Keratinocyte (primary cell): ENCODE results near the gene PRR9. TPM values are rescaled to one million over a fixed set of nuclear protein-coding genes. Genes with fewer than 3 reads are reported as not detected.
A peak's percentile ranks its signal among the peaks of the same experiment; 100 is the strongest.

Source experiments
- DNase-seq: peaks from one replicate; pipeline ENCODE4 v3.0.0-alpha.2; 2011; ENCODE audit warnings: low read depth, missing footprints, low spot score
- FAIRE-seq: peaks from 2 replicates; lab custom pipeline; 2011; peaks lifted over from hg19 to GRCh38; lab: Jason Lieb, UNC
- H2AFZ ChIP-seq: 2 replicates; pipeline ENCODE4 v1.6.0; 2012; ENCODE audit warnings: low read length, control low read depth, inconsistent platforms; ENCODE audit not compliant: control insufficient read depth
- H3K27ac ChIP-seq: 2 replicates; pipeline ENCODE4 v1.5.1; 2011; ENCODE audit warnings: low read length; ENCODE audit not compliant: control insufficient read depth, insufficient read depth
- H3K27me3 ChIP-seq: 3 replicates; pipeline ENCODE4 v1.6.0; 2011; ENCODE audit warnings: low read length; ENCODE audit not compliant: control insufficient read depth, insufficient read depth; ENCODE audit errors: extremely low read depth
- H3K36me3 ChIP-seq, 2 experiments: 2 replicates in 1 of 2; 3 replicates in 1 of 2; pipeline ENCODE4 v1.5.1; 2011; ENCODE audit warnings: low read length in 2 of 2, mild to moderate bottlenecking in 1 of 2; ENCODE audit not compliant: control insufficient read depth in 2 of 2, insufficient read depth in 2 of 2; ENCODE audit errors: extremely low read depth in 1 of 2
- H3K4me1 ChIP-seq: 3 replicates; pipeline ENCODE4 v1.5.1; 2011; ENCODE audit warnings: low read length; ENCODE audit not compliant: control insufficient read depth, insufficient read depth; ENCODE audit errors: extremely low read depth
- H3K4me2 ChIP-seq: 3 replicates; pipeline ENCODE4 v1.6.0; 2011; ENCODE audit warnings: low read depth, low read length; ENCODE audit not compliant: control insufficient read depth, insufficient read depth; ENCODE audit errors: extremely low read depth
- H3K4me3 ChIP-seq, 3 experiments: fragments of 200-600 bp in 1 of 3; sonication (generic) in 1 of 3; 2 replicates in 2 of 3; 3 replicates in 1 of 3; pipeline ENCODE4 v1.5.1; 2011 to 2016; ENCODE audit warnings: low read length in 3 of 3, mild to moderate bottlenecking in 3 of 3, control low read depth in 2 of 3, inconsistent platforms in 1 of 3, low read depth in 1 of 3, mixed read lengths in 1 of 3, mixed run types in 1 of 3, moderate library complexity in 1 of 3; ENCODE audit not compliant: control insufficient read depth in 2 of 3, insufficient read depth in 2 of 3; ENCODE audit errors: extremely low read depth in 1 of 3
- H3K79me2 ChIP-seq: 2 replicates; pipeline ENCODE4 v1.6.0; 2012; ENCODE audit warnings: low read length; ENCODE audit not compliant: control insufficient read depth, insufficient read depth
- H3K9ac ChIP-seq: 3 replicates; pipeline ENCODE4 v1.6.0; 2011; ENCODE audit warnings: low read length; ENCODE audit not compliant: control insufficient read depth, insufficient read depth; ENCODE audit errors: extremely low read depth
- H3K9me1 ChIP-seq: 3 replicates; pipeline ENCODE4 v1.6.0; 2011; ENCODE audit warnings: low read length; ENCODE audit not compliant: control insufficient read depth, insufficient read depth; ENCODE audit errors: extremely low read depth
- H3K9me3 ChIP-seq: 2 replicates; pipeline ENCODE4 v1.5.1; 2012; ENCODE audit warnings: low read depth, low read length; ENCODE audit not compliant: control insufficient read depth
- H4K20me1 ChIP-seq: 3 replicates; pipeline ENCODE4 v1.6.0; 2011; ENCODE audit warnings: low read length; ENCODE audit not compliant: control insufficient read depth, insufficient read depth; ENCODE audit errors: extremely low read depth
- CTCF ChIP-seq, 3 experiments: IDR thresholded peaks in 1 of 3; conservative IDR thresholded peaks in 1 of 3; optimal IDR thresholded peaks in 1 of 3; 2 replicates in 2 of 3; 3 replicates in 1 of 3; pipeline versions ENCODE3 to v1.5.1; 2011; ENCODE audit warnings: low read length in 3 of 3, mild to moderate bottlenecking in 3 of 3, moderate library complexity in 2 of 3, control low read depth in 1 of 3, inconsistent platforms in 1 of 3; ENCODE audit not compliant: insufficient read depth in 2 of 3; ENCODE audit errors: extremely low read depth in 1 of 3
- EZH2 ChIP-seq: IDR thresholded peaks from one replicate; pipeline ENCODE4 v1.6.1; 2012; ENCODE audit warnings: inconsistent platforms, mild to moderate bottlenecking, low read length, moderate library complexity
- dilution Hi-C: fragments of 300-500 bp; cut with MboI; formaldehyde crosslinking; loops from one replicate; pipeline ENCODE4 v1.7.0; 2020; ENCODE audit warnings: low sequenced_read_pairs; ENCODE audit not compliant: extremely low pct_ligation_motif_present
- polyA minus RNA-seq, 3 experiments: library from RNA; depleted of rRNA, polyadenylated mRNA; stranded (reverse); fragments of >200 nt; gene quantifications; 1 replicate in 1 of 3; 2 replicates in 1 of 3; 3 replicates in 1 of 3; pipeline ENCODE4 v1.2.3, GENCODE V29; 2011
- polyA plus RNA-seq, 5 experiments: library from polyadenylated mRNA; depleted of rRNA in 3 of 5; stranded (reverse) in 3 of 5; stranded (forward) in 1 of 5; unstranded in 1 of 5; fragments of >200 nt; gene quantifications; 1 replicate in 1 of 5; 2 replicates in 3 of 5; 3 replicates in 1 of 5; pipeline versions ENCODE4 v1.2.1 to v1.2.3, GENCODE V29; 2011 to 2012; ENCODE audit warnings: missing spikeins in 2 of 5, low read depth in 1 of 5, low replicate concordance in 1 of 5

Gene PRR9
- polyA plus RNA-seq = 2.6 to 6.6 TPM (median 2.8 TPM) in 3 replicates
- 5.9 TPM for polyA plus RNA-seq (2011; ENCODE audit: low read depth)
- 4.9 and 6.8 TPM in 2 replicates for polyA plus RNA-seq (2011; cell fraction: cytosol; rRNA removed)
- 3.6 and 4.8 TPM in 2 replicates for polyA plus RNA-seq (2011; cell fraction: nucleus; rRNA removed)
- polyA plus RNA-seq (2012; ENCODE audit: low replicate concordance) = 2.1 and 29.8 TPM in 2 replicates
- polyA minus RNA-seq = 5.0 to 10.1 TPM in 2 of 3 replicates, not detected in the other
- polyA minus RNA-seq (2011; cell fraction: cytosol; rRNA and poly(A)+ RNA removed) = 4.4 TPM
- polyA minus RNA-seq (2011; cell fraction: nucleus; rRNA and poly(A)+ RNA removed) = 0.84 and 2.6 TPM in 2 replicates

- Histone ChIP-seq H3K27ac (no peak within 1 kb of the TSS), H3K4me1 (no peaks in the 10 kb centered on the region), H3K9me3 (no peaks in the 10 kb centered on the region), H4K20me1 (no peaks in the 10 kb centered on the region), H3K4me2 (no peak within 1 kb of the TSS), H3K9ac (no peak within 1 kb of the TSS), H3K79me2 (no peaks in the 10 kb centered on the region), H3K36me3 (no peaks in the 10 kb centered on the region), H3K4me3 (no peak within 1 kb of the TSS), H3K9me1 (no peaks in the 10 kb centered on the region), H3K27me3 (no peaks in the 10 kb centered on the region), H2AFZ (no peak within 1 kb of the TSS)
- FAIRE-seq = peak; percentile 62
- dilution Hi-C loops = no loop called here
- no peak for TF ChIP-seq EZH2
- DNase-seq = peak; percentile 30
Observed at GRCh38 chr1:153217212-153217611, at the start of gene PRR9. Gene PRR9, plus strand, starts transcription at chr1:153217584. Its CDS starts 561 bp downstream, at chr1:153218145.

GRCh38 chr1:153168686-153169085 is 48.7 kb upstream of the PRR9 start:
- no peak overlapping the region for H3K4me3 ChIP-seq
- H3K27ac ChIP-seq = no peak overlapping the region
- no peak overlapping the region for H3K4me2 ChIP-seq
- H3K27me3 ChIP-seq = no peaks in the 10 kb centered on the region
- dilution Hi-C loops = no loop called here
- no peak overlapping the region for H2AFZ ChIP-seq
- no peaks in the 10 kb centered on the region for H3K9me1 ChIP-seq
- H3K9me3 ChIP-seq = no peaks in the 10 kb centered on the region
- no peaks in the 10 kb centered on the region for H3K36me3 ChIP-seq
- H3K4me1 ChIP-seq = peaks cover 2% of the 10 kb centered on the region
- no peak overlapping the region for H3K9ac ChIP-seq
- FAIRE-seq (no peak), DNase-seq (no peak)
- H3K79me2 ChIP-seq = no peaks in the 10 kb centered on the region
- TF ChIP-seq CTCF (optimal IDR thresholded peaks at IDR 0.05 in 1 of 3, IDR thresholded peaks at IDR 0.05 in 1 of 3, conservative IDR thresholded peaks at IDR 0.05 in 1 of 3; ENCODE audit: extremely low read depth in 1 of 3, insufficient read depth in 2 of 3, low read length in 3 of 3) = no peak
- TF ChIP-seq EZH2 = no peak
- H4K20me1 ChIP-seq = no peaks in the 10 kb centered on the region
